22Rv1 (cell line): ENCODE data around the gene NANOGP8.

Experiments
- H3K27ac ChIP-seq: fragments of 450-650 bp; 2 replicates; pipeline ENCODE4 v1.5.1; 2017
- ZFX ChIP-seq: fragments of 450-650 bp; IDR thresholded peaks from 2 replicates; pipeline ENCODE4 v1.6.1; 2017; ENCODE audit warnings: antibody characterized with exemption, borderline replicate concordance
- TF ChIP-seq, protein P1 (sequence below): fragments of 450-650 bp; IDR thresholded peaks from 2 replicates; pipeline ENCODE4 v1.5.1; 2017; ENCODE audit warnings: mild to moderate bottlenecking

The NANOGP8 gene

DNA sequence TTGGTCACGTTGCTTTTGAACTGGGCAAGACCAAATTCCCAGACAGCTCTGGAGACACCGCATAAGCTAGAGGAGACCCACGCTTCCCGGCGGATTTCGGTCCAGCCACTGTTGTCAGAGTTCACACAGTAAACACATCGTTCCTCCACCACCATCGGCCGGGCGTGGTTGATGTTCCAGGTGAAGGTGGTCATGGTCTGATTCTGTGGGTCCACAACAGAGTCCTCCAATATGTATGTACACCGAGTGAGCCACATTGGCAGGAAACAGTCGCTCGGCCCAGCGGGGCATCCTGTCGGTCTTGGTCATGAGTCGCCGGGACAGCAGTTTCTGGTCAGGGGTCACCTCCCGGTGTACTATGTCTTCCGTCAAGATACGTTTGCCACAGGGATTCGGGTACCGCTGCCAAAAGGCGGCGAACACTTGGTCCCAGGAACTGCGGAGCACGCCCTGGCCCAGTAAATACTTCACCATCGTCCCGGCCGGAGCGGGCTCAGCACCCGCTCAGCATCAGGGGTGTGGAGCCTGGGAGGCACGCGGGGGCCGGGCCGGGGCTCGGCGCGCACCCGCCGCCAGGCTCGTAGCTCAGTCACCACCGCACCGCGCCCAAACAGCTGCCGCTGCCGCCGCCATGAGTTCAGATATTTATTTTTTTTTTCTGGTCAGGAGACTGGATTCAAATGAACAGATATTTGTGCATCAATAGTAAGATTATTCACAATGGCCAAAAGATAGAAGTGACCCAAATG lies 36.7 kb upstream of the NANOGP8 start:
- H3K27ac ChIP-seq = no peak overlapping the region
- TF ChIP-seq, protein P1, sequence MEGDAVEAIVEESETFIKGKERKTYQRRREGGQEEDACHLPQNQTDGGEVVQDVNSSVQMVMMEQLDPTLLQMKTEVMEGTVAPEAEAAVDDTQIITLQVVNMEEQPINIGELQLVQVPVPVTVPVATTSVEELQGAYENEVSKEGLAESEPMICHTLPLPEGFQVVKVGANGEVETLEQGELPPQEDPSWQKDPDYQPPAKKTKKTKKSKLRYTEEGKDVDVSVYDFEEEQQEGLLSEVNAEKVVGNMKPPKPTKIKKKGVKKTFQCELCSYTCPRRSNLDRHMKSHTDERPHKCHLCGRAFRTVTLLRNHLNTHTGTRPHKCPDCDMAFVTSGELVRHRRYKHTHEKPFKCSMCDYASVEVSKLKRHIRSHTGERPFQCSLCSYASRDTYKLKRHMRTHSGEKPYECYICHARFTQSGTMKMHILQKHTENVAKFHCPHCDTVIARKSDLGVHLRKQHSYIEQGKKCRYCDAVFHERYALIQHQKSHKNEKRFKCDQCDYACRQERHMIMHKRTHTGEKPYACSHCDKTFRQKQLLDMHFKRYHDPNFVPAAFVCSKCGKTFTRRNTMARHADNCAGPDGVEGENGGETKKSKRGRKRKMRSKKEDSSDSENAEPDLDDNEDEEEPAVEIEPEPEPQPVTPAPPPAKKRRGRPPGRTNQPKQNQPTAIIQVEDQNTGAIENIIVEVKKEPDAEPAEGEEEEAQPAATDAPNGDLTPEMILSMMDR = no peak
- no peak for TF ChIP-seq ZFX

DNA sequence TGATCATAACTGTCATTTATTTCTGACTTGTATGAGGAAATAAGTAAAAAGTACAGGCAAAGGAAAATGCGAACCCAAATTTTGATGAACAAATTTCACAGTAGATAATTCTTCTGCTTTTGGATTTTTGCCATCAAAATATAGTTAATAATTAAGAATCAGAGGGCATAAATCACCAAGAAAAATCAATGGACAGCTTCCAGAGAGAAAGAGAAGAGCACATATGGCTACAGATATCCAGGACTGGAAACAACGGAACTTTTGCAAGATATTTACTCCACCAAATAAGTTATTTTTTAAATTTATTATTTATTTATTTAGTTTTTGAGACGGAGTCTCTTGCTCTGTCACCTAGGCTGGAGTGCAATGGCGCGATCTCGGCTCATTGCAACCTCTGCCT lies 35.1 kb upstream of the NANOGP8 start:
- TF ChIP-seq, protein P1 = no peak
- TF ChIP-seq ZFX = no peak
- no peak overlapping the region for H3K27ac ChIP-seq

DNA sequence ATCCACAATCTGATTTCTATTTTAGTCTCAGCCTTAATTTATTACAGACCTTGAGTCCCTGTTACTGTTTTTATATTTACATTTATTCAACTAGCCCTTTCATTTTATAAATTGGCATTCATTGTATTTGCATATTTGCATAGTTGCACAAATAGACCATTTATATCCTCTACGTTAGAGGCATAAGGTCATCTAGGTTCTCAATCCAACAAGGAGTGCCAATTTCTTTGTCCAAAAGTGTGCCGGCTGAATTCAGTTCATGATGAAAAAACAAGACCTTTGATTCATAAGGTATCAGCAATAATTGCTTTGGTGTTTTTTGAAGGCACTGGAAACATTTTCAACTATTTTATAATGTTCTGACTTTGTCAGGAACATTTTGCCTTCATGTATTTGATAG lies 33.9 kb upstream of the NANOGP8 start:
- H3K27ac ChIP-seq = no peak overlapping the region
- TF ChIP-seq ZFX = no peak
- TF ChIP-seq, protein P1 = no peak

DNA sequence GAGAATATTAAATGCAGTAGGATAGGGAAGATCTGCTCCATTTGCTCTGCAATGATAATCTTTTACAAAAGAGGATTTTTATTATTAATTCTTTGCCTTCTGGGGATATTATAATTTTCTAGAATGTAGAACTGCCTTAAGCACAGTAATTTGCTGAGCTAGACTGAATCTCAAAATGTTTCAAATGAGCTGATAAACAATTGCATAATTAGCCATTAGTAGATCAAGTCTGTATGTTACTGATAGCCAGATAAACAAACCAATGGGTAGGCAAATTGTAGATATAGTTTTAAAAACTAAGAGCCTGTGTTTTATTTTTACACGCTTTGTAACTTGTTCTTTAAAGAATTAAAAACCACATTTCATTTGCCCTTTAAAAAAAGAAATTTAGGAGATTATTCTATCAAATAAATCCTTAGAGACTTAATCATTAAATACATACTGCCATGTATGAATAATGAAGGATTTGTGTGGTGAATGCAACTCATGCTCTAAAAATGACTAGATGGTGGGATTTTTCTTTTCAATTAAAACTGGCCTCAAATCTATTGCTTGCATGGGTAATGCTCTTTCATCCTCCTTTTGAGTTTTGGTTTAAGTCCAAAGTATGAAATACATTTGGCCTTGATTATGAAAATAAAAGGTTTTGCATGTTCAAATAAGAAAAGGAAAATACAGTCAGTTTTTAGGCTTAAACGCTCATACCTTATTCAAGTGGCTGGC lies 32.6 kb upstream of the NANOGP8 start:
- no peak for TF ChIP-seq ZFX
- TF ChIP-seq, protein P1 = no peak
- no peak overlapping the region for H3K27ac ChIP-seq

DNA sequence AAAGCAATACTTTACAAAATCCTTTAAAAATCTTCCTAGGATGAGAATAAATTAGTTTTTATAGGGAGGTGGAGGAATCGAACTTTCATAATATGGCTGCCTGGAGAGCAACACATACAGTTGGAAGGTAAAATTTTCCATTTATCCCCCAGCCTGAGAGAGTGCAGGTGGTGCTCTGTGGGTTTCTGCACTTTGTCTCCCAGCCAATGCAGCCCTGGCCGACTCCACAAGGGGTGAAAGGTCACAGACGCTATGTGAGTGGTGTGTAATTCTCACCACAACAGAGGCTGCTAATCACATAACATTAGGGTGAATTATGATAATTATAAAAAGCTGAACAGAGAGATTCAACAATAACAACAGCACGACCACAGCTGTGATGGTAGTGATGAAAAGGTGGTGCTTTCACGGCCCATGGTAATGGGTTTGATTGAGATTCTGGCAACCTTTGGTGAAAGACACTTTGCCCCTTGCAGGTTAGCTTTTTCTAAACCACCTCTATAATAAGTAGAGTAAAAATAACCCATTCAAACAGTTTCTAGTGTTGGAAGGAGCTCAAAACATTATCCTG lies 30.1 kb upstream of the NANOGP8 start:
- H3K27ac ChIP-seq = no peak overlapping the region
- no peak for TF ChIP-seq ZFX
- TF ChIP-seq, protein P1 = no peak

DNA sequence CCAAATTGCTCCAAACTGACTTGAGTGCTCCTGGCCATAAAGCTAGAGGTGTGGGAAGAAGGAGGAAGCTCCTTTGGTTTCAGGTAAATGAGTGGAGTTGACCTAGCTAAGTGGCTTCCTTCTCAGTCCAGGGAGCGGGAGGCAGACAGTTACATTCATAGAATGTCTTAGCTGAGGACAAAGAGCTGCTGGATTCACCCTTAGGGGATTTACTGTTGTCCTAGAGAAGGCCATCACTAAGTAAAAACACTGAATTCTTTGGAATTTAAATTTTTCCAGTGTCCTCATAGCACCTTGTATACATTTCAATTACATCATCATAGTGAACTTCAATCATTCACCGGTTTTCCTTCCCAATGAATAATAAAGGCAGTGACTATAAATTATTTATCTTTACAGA lies 27.3 kb upstream of the NANOGP8 start:
- TF ChIP-seq, protein P1 = no peak
- TF ChIP-seq ZFX = no peak
- no peak overlapping the region for H3K27ac ChIP-seq

DNA sequence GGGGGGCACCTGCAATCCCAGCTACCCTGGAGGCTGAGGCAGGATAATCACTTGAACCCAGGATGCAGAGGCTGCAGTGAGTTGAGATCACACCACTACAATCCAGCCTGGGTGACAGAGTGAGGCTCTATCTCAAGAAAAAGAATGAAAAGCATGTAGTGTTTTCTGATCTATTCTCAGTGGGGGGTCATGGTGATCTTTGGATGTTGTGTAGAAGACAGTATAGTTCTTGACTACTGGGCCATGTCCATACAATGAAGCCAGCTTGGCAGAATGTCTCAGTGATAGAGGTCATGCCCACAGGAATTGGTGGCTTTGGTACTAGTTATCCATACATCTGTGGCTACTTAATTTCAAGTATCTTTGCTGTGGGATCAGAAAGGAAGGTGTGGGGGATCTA lies 26.8 kb upstream of the NANOGP8 start:
- TF ChIP-seq, protein P1 = no peak
- TF ChIP-seq ZFX = no peak
- H3K27ac ChIP-seq = no peak overlapping the region
